ENCODE results near the gene ZNF76.

ZNF76 gene

GRCh38 chr6:35244551-35244950 lies 15.0 kb upstream of the ZNF76 start:
- POLR2A ChIA-PET = interaction anchor here (1.6 kb wide), 1 partner anchor 15 kb away, joined by 4 read pairs; the partner anchor contains the start of gene ZNF76
- TF ChIP-seq, protein P1, sequence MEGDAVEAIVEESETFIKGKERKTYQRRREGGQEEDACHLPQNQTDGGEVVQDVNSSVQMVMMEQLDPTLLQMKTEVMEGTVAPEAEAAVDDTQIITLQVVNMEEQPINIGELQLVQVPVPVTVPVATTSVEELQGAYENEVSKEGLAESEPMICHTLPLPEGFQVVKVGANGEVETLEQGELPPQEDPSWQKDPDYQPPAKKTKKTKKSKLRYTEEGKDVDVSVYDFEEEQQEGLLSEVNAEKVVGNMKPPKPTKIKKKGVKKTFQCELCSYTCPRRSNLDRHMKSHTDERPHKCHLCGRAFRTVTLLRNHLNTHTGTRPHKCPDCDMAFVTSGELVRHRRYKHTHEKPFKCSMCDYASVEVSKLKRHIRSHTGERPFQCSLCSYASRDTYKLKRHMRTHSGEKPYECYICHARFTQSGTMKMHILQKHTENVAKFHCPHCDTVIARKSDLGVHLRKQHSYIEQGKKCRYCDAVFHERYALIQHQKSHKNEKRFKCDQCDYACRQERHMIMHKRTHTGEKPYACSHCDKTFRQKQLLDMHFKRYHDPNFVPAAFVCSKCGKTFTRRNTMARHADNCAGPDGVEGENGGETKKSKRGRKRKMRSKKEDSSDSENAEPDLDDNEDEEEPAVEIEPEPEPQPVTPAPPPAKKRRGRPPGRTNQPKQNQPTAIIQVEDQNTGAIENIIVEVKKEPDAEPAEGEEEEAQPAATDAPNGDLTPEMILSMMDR (IDR thresholded peaks at IDR 0.05; ENCODE audit: insufficient read depth, low read length, missing control alignments) = no peak
- CTCF ChIA-PET = interaction anchor here (0.8 to 14.1 kb wide), 5 partner anchors 8 to 258 kb away, joined by 3 to 340 read pairs (median 9); no protein-coding TSS in a partner anchor

DNA sequence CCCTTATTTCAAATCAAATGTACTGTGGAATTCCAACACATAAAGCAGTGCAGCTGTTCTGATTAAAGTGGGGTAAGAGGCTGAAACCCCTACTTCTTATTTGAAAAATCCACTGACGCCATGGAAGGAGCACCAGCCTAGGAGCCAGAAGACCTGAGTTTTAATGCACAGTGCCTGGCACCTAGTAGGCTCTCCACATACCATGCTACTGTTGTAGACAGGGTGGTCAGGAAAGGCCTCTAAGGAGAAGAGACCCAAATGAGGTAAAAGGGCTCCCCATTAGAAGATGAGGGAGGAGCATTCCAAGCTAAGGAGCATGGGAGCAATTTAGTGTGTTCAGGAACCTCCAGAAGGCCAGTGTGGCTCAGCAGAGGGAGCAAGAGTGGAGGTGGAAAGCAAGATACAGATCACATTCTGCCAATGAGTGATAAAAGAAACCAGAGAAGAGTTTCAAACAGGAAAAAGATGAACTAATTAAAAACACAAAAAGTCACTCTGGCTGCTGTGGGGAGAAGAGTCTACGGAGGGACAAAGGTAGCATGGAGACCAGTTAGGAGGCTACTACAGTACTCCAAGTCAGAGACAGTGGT lies 11.8 kb upstream of the ZNF76 start:
- DNase-seq (ENCODE audit: low read depth, low spot score) = no peak
- POLR2A ChIA-PET = no interaction called here
- no peak overlapping the region for H3K4me3 ChIP-seq (ENCODE audit: low read depth, low read length)
- CTCF ChIA-PET = interaction anchor here (1.0 to 14.1 kb wide), 5 partner anchors 7 to 261 kb away, joined by 3 to 340 read pairs (median 14); partner anchors contain the start of gene ZNF76
- TF ChIP-seq, protein P1 (IDR thresholded peaks at IDR 0.05; ENCODE audit: insufficient read depth, low read length, missing control alignments) = no peak

More at GRCh38 chr6:35244551-35244950, 15.0 kb upstream of the ZNF76 start:
- DNase-seq (ENCODE audit: low read depth, low spot score) = no peak
- no peak overlapping the region for H3K4me3 ChIP-seq (ENCODE audit: low read depth, low read length)

DNA sequence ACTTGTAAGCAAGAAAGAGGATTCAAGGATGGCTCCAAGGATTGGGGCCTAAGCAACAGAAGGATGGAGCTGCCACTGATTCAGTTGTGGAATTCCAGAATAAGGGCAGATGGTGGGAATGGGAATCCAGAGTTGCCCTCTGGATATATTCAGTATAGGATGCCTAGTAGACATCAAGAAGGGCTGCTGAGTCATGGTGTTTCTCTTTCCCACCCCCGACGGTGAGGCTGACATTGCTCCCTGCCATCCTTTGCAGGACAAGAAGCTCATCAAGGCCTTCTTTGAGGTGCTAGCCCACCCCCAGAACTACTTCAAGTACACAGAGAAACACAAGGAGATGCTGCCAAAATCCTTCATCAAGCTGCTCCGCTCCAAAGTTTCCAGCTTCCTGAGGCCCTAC lies 11.2 kb upstream of the ZNF76 start:
- DNase-seq (ENCODE audit: low read depth, low spot score) = no peak
- TF ChIP-seq, protein P1 (IDR thresholded peaks at IDR 0.05; ENCODE audit: insufficient read depth, low read length, missing control alignments) = no peak
- POLR2A ChIA-PET = no interaction called here
- CTCF ChIA-PET = interaction anchor here (0.9 to 5.7 kb wide), 5 partner anchors 7 to 261 kb away, joined by 3 to 56 read pairs (median 11); partner anchors contain the start of gene ZNF76
- H3K4me3 ChIP-seq (ENCODE audit: low read depth, low read length) = no peak overlapping the region

DNA sequence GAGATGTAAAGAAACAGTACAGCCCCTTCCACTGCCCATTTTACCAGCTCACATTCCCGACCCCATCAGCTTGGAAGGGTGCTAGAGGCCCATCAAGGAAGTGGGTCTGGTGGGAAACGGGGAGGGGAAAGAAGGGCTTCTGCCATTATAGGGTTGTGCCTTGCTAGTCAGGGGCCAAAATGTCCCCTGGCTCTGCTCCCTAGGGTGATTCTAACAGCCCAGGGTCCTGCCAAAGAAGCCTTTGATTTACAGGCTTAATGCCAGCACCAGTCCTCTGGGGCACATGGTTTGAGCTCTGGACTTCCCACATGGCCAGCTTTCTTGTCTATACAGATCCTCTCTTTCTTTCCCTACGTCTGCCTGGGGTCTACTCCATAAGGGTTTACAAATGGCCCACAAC lies 10.6 kb upstream of the ZNF76 start:
- ChIA-PET POLR2A (no interaction called here), CTCF (interaction anchor here (0.9 to 5.7 kb wide), 5 partner anchors 8 to 262 kb away, joined by 3 to 56 read pairs (median 11); partner anchors contain the start of gene ZNF76)
- H3K4me3 ChIP-seq (ENCODE audit: low read depth, low read length) = no peak overlapping the region
- TF ChIP-seq, protein P1 (IDR thresholded peaks at IDR 0.05; ENCODE audit: insufficient read depth, low read length, missing control alignments) = no peak
- DNase-seq (ENCODE audit: low read depth, low spot score) = no peak

DNA sequence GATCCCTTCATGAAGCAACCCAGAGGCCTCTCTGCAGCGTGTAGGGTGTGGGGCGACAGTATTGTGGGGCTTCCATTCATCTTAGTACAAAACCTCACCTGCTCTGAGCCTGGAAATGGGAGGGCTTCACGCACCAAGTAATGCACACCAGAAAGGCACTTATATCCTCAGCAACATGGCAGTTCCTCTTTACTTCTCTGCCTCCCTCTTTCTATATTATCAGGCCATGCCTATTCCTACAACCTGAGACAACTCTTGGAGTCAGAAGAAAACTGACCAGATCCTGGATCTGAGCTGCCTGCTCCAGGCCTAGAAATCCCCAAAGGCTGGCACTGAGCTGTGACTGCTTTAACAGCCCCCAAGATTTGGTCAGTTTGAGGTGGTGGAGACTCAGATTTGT lies 7.6 kb upstream of the ZNF76 start:
- TF ChIP-seq, protein P1 (IDR thresholded peaks at IDR 0.05; ENCODE audit: insufficient read depth, low read length, missing control alignments) = no peak
- H3K4me3 ChIP-seq (ENCODE audit: low read depth, low read length) = no peak overlapping the region
- DNase-seq (ENCODE audit: low read depth, low spot score) = no peak
- ChIA-PET POLR2A (no interaction called here), CTCF (interaction anchor here (5.7 kb wide), 1 partner anchor 11 kb away, joined by 56 read pairs; no protein-coding TSS in a partner anchor)

- TF ChIP-seq, protein P1 (IDR thresholded peaks at IDR 0.05; ENCODE audit: insufficient read depth, low read length, missing control alignments) = no peak
- no peak overlapping the region for H3K4me3 ChIP-seq (ENCODE audit: low read depth, low read length)
- CTCF ChIA-PET = interaction anchor here (0.9 to 5.7 kb wide), 2 partner anchors 9 to 12 kb away, joined by 3 to 56 read pairs; no protein-coding TSS in a partner anchor
- DNase-seq (ENCODE audit: low read depth, low spot score) = no peak
- POLR2A ChIA-PET = no interaction called here
Observed at GRCh38 chr6:35253249-35253648, 6.3 kb upstream of the ZNF76 start.
